Measurements from ENCODE around the gene IL17RA. TPM values are rescaled to one million over a fixed set of nuclear protein-coding genes. Genes with fewer than 3 reads are reported as not detected.

Gene IL17RA
- polyA plus RNA-seq, 5 donors = 7.5 to 10.1 (median 8.7) TPM

- DNase-seq = no peak
Observed at GRCh38 chr22:17083255-17083654, 1.5 kb upstream of the IL17RA start.

- no peak for DNase-seq
Observed at GRCh38 chr22:17083811-17084441, 874 bp upstream of the IL17RA start.

DNA sequence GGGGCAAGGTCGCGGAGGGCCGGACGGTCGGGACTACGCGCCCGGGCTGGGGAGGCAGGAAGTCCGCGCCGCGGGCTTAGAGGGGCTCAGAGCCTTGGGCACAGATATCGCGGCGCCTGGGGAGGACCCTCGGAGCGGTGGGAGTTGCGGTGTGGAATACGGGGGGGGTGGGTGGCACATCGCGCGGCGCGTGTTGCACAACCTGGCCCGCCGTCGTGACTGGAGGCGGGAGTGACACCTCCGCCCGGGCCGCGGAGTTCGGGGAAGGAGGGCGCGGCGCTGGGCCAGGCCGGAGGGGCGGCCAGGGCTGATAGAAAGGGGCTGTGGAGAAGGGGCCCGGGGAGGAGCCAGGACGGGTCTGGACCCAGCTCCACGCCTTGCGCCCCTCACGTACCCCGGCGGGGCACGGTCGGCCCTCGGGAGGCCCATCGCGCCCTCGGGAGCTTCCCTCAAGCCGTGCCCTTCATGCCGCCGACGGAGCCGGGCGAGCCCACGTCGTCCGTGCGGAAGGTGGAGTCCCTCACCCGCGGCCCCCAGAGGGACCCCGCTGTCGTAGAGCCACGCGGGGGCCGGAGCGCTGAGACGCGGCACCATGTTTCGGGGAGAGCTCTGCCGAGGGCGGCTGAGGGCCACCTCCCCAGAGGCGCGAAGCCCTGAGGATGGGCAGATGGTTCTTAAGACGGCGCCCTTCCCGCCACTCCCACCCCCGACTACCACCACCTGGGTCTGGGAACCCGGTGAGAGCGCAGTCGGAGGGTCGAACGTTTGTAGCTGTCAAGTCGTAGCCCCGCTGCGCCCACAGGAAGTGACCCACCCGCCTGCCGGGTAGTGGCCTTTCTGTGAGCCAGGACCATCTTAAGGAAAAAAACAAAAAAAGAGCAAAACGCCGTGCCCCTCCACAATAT, 729 bp downstream of the IL17RA start:
- DNase-seq = peak in 1 of 2 donors; percentile 19

- DNase-seq = no peak
Observed at GRCh38 chr22:17086296-17086695, 1.5 kb downstream of the IL17RA start.

- DNase-seq = no peak
Observed at GRCh38 chr22:17086788-17087497, 2.1 kb downstream of the IL17RA start.

- DNase-seq = no peak
Observed at GRCh38 chr22:17087498-17088131, 2.8 kb downstream of the IL17RA start.

DNA sequence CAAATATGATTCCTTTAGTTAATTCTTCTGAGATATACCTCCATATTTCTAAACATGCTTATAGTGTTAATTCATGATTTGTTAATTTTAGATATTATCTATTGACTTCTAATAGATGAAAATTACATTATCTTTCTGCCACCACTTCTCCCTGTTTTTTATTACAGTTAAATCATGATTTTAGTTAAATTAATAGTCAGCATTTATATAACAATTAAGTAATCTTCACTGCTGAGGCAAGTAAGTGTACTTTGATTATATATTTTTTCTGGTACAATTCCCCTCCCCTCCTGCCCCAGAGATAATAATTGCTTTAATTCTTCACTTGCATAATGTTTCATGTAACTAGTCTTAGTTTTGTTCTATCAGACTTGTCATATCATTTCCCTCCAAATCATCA, 5.8 kb downstream of the IL17RA start:
- no peak for DNase-seq

DNA sequence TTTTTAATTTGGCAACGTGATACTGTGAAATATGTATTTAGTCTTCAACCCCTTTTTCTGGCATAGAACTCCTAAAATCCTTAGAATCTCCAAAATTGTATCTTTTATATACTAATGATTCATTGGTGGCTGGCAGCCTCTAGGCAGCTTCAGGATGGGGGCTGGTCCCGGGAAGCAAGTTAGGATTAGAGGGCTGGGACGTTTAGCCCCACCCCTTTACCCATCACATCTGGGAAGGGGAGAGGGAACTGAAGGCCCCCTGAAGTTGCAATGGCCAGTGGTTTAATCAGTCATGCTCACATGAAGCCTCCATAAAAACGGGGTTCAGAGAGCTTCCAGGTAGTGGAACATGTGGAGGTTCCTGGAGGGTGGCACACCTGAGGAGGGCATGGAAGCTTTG, 7.1 kb downstream of the IL17RA start:
- DNase-seq = no peak

DNA sequence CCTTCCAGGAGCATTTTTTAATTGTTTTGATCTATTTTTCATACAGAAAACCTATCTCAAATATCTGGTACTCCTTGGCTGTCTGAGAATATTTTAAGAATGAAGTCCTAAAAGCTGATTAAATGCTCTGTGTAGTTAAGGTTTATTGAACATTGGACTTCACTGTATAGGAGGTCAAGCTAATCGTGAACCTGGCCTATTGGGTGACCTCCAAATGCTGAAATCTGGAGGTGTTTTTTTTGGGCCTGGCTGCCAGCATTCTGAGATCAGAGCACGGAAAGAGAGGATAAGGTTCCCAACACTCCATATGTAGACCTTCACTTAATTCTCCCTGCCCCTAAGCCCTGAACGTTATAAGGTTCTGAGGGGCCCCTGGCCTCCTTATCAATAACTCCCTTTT, 8.3 kb downstream of the IL17RA start:
- DNase-seq = no peak

GRCh38 chr22:17095538-17095937, 10.7 kb downstream of the IL17RA start:
- no peak for DNase-seq

DNA sequence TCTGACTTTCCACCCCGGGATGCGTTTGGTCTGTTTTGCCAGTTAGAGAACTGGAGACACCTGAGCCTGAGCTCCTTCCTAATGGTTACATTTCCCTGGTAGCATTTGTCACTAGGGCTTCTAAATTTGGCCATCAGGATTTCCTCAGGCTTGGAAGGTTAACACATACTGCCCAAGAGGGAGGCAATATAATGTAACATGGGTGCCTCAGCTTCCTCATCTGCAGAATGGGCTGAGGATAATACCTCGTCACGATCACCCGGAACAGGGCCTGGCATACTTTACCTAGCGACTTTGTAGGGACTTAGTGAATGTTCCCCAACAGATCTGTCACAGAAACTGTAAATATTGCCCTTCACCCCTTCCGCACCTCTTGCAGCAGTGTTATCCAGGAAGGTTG, 11.3 kb downstream of the IL17RA start:
- DNase-seq = no peak

DNA sequence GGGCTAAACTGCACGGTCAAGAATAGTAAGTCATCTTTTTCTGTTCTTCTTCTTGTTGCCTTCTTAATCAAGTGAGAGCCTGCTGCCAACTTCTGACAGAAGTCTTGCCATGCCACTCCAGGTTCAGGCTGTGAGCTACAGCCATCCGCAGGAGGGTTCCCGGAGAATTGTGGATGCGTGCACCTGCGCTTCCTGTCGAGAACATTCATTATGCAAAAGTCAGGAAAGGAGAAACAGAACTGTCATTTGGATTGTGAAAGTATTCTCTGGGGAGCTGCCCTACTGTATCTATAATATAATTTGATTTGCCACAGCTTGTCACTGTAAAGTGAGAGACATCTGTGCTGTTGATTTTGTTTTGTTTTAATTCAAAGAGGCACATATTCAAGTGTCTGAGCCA, 12.3 kb downstream of the IL17RA start:
- no peak for DNase-seq

DNA sequence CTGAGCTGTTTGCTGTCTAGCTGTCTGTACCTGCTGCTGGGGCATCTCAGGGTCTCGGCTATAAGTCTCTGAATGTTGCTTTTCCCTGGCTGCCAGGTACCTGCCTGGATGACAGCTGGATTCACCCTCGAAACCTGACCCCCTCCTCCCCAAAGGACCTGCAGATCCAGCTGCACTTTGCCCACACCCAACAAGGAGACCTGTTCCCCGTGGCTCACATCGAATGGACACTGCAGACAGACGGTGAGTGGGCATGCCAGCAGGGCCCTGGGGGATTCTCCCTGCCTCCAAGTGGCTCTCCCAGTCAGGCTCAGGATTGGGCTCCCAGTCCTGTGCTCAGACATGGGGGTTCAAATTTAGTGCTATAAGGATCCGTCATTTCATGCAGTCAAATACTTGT, 12.9 kb downstream of the IL17RA start:
- DNase-seq = no peak

- DNase-seq = no peak
Observed at GRCh38 chr22:17098379-17098819, 13.6 kb downstream of the IL17RA start.

DNA sequence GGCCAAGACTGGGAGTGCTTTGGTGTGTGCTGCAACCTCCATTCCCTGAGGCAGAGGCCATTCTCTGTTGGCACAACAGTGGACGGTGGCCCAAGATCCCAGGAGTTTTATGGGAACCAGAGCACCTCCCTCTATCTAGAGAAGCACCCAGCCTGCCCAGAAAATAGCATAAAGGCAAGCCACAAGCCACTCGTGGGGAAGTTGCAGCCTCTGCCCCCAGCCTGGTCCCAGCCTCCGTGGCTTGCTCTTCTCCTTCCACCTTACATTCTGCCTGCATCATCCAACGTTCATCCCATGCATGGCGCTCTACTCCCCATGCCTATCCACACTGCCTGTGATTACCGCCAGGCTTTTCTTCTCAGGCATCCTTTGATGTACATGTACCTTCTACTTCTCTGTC, 15.8 kb downstream of the IL17RA start:
- no peak for DNase-seq

DNA sequence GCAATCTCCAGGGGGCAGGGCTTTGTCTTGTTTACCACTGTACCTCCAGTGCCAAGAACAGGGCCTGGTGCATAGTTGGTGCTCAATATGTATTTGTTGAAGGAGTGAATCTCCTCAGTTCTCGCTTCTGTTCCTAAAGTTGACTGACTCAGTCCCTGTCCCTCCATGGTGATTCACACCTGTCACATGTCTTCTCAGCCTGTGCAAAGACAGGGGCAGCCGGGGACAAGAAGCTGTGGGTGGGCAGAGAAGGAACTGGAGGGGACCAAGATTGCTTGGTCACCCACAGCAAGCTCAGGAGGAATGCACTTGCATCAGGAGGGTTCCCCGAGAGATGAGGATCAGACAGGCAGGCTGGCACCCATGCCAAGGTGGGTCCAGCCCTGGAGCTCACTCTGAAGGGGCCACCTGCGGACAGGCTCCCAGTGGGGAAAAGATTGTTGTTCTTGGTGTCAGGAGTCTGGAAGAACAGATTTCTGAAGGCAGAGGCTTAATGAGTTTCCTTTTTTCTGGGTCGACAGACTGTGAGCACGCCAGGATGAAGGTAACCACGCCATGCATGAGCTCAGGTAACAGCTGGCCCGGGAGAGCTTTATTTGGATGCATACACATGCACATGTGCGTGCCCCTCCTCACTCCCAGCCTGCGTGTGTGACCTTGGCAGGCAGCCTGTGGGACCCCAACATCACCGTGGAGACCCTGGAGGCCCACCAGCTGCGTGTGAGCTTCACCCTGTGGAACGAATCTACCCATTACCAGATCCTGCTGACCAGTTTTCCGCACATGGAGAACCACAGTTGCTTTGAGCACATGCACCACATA, 16.9 kb downstream of the IL17RA start:
- DNase-seq = no peak

- no peak for DNase-seq
Observed at GRCh38 chr22:17102297-17102667, 17.5 kb downstream of the IL17RA start.

DNA sequence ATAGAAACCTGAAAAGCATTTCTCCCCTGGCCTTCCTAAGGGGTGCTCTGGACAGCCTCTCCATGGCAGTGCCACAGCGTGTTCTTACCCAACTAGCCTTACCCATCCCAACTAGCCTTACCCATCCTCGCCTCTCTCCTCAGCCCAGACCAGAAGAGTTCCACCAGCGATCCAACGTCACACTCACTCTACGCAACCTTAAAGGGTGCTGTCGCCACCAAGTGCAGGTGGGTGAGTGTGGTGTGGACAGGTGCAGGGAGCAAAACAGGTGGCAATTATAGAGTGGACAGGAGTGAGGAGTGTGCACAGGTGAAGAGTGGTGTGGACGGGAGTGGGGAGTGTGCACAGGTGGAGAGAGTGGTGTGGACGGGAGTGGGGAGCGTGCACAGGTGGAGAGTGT, 18.6 kb downstream of the IL17RA start:
- DNase-seq = no peak

GRCh38 chr22:17104336-17104935, 19.6 kb downstream of the IL17RA start:
- DNase-seq = no peak

Measured in right lung (tissue), 5 donors.